ENCODE results near the gene PDYN.

The PDYN gene

GRCh38 chr20:1951436-1952115, 42.3 kb downstream of the PDYN start:
- no peak overlapping the region for H3K4me3 ChIP-seq
- peaks cover 0 to 15% (median 7%) of the 10 kb centered on the region in 4 donors for H3K4me1 ChIP-seq
- intact Hi-C loops (cut with DNase I; ENCODE audit: low total_unique reads): no loop called here
- no peak for DNase-seq
- TF ChIP-seq, protein P1, sequence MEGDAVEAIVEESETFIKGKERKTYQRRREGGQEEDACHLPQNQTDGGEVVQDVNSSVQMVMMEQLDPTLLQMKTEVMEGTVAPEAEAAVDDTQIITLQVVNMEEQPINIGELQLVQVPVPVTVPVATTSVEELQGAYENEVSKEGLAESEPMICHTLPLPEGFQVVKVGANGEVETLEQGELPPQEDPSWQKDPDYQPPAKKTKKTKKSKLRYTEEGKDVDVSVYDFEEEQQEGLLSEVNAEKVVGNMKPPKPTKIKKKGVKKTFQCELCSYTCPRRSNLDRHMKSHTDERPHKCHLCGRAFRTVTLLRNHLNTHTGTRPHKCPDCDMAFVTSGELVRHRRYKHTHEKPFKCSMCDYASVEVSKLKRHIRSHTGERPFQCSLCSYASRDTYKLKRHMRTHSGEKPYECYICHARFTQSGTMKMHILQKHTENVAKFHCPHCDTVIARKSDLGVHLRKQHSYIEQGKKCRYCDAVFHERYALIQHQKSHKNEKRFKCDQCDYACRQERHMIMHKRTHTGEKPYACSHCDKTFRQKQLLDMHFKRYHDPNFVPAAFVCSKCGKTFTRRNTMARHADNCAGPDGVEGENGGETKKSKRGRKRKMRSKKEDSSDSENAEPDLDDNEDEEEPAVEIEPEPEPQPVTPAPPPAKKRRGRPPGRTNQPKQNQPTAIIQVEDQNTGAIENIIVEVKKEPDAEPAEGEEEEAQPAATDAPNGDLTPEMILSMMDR (IDR thresholded peaks at IDR 0.05): no peak
- H3K9me3 ChIP-seq: no peaks in the 10 kb centered on the region
- H3K36me3 ChIP-seq: no peaks in the 10 kb centered on the region
- no peak overlapping the region for H3K27ac ChIP-seq
- peaks cover 0 to 27% of the 10 kb centered on the region in 2 donors for H3K27me3 ChIP-seq

DNA sequence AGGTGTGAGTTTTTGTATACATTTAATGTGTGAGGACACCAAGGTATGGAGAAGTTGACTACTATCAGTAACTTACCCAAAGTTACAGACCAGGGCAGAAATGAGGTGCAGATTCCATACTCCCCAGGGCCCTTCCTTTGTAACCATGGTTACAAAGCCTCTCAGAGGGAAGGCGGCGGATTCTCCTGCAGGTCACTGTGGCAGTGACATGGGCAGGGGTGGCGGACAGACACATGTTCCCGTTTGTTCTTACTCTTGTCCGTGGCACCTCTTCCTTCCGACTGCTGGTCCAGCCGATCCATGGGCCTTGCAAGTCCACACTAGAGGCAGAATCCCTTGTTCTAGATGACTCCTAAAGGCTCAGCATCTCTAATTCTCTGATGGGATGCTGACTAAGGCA, 43.0 kb downstream of the PDYN start:
- H3K4me1 ChIP-seq: peaks cover 0 to 19% (median 7%) of the 10 kb centered on the region in 4 donors
- H3K9me3 ChIP-seq: no peaks in the 10 kb centered on the region
- no peaks in the 10 kb centered on the region for H3K36me3 ChIP-seq
- no peak for DNase-seq
- H3K4me3 ChIP-seq: no peak overlapping the region
- intact Hi-C loops (cut with DNase I; ENCODE audit: low total_unique reads): no loop called here
- H3K27ac ChIP-seq: no peak overlapping the region
- TF ChIP-seq, protein P1 (IDR thresholded peaks at IDR 0.05): no peak
- peaks cover 0 to 20% of the 10 kb centered on the region in 2 donors for H3K27me3 ChIP-seq

DNA sequence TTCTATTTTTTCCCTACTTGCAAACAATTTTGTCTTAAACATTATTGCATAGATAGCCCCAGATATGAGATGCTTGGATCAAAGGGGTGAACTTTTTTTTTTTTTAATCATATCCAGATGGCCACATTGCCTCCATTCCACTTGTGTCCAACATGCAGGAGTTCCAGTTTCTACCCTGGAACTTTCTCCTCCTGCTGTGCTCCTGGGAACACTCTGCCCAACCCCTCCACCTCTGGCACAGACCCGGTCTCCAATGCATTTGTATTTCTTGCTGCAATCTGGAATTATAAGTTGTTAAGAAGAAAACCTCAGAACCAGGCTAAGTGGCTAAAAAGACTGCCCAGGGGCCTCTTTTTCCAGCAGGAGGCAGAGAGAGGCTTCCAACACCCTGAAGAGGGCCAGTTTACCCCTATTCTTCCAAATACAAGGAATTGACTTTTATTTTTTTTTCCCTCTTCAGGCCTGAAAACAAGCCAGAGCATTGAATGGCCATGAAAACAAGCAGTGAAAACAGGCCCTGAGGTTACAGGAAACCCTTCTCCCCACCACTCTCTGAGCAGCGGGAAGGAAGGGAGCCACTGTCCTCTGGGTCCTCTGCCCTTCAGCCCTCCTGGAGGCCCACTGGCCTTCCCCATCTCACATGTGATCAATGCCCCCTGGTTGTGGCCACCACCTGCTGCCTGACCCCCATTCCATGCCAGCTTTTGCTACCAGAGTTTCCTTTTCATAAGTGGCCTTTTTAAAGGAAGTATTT, 44.3 kb downstream of the PDYN start:
- Histone ChIP-seq H3K27ac (no peak overlapping the region), H3K4me1 (peaks cover 0 to 25% (median 8%) of the 10 kb centered on the region in 4 donors), H3K36me3 (no peaks in the 10 kb centered on the region), H3K4me3 (no peak overlapping the region), H3K27me3 (peaks cover 0 to 21% of the 10 kb centered on the region in 2 donors), H3K9me3 (no peaks in the 10 kb centered on the region)
- TF ChIP-seq, protein P1 (IDR thresholded peaks at IDR 0.05): no peak
- intact Hi-C loops (cut with DNase I; ENCODE audit: low total_unique reads): no loop called here
- DNase-seq: no peak

DNA sequence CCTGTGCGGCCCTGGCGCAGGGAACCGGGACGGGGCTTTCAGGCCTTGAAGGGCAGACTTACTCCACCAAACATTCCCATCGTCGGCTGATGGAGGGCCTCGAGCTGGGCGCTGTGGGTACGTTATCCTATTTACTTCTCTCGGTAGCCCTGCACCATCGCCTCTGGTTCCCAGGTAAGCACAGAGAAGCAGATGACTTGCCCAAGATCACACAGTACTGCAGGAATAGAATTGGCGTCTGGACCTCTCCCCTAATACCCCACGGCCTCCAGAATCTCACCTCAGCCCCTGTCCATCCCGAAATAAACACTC, 46.4 kb downstream of the PDYN start:
- intact Hi-C loops (cut with DNase I; ENCODE audit: low total_unique reads): no loop called here
- Histone ChIP-seq H3K9me3 (no peaks in the 10 kb centered on the region), H3K27ac (no peak overlapping the region), H3K4me3 (peak overlapping the region; percentile 28 to 40), H3K27me3 (peaks cover 0 to 20% of the 10 kb centered on the region in 2 donors), H3K36me3 (no peaks in the 10 kb centered on the region), H3K4me1 (peaks cover 0 to 30% (median 12%) of the 10 kb centered on the region in 4 donors)
- DNase-seq: no peak
- TF ChIP-seq, protein P1 (IDR thresholded peaks at IDR 0.05): no peak

- peaks cover 0 to 19% of the 10 kb centered on the region in 2 donors for H3K27me3 ChIP-seq
- H3K4me3 ChIP-seq: peak overlapping the region; percentile 28 to 40
- no peak overlapping the region for H3K27ac ChIP-seq
- H3K4me1 ChIP-seq: peaks cover 0 to 30% (median 12%) of the 10 kb centered on the region in 4 donors
- no peaks in the 10 kb centered on the region for H3K9me3 ChIP-seq
- H3K36me3 ChIP-seq: no peaks in the 10 kb centered on the region
- intact Hi-C loops (cut with DNase I; ENCODE audit: low total_unique reads): no loop called here
- TF ChIP-seq, protein P1 (IDR thresholded peaks at IDR 0.05): no peak
- peak in 1 of 2 donors; percentile 37 for DNase-seq
Observed at GRCh38 chr20:1946762-1947534, 46.9 kb downstream of the PDYN start.
